HEK293T (cell line): ENCODE measurements around the gene LMTK2.

Experiments
- ARNT ChIP-seq: fragments of 450-650 bp; IDR thresholded peaks from 2 replicates; pipeline ENCODE4 v1.6.1; 2017; ENCODE audit warnings: mild to moderate bottlenecking
- BHLHE40 ChIP-seq: fragments of 450-650 bp; IDR thresholded peaks from 2 replicates; pipeline ENCODE4 v1.6.1; 2016; ENCODE audit warnings: mild to moderate bottlenecking, moderate library complexity, borderline replicate concordance
- ELF4 ChIP-seq: fragments of 450-650 bp; IDR thresholded peaks from 2 replicates; pipeline ENCODE4 v1.6.1; 2017; ENCODE audit warnings: antibody characterized with exemption
- FOXA1 ChIP-seq: fragments of 450-650 bp; IDR thresholded peaks from 2 replicates; pipeline ENCODE4 v1.6.1; 2016; ENCODE audit warnings: mild to moderate bottlenecking
- FOXK2 ChIP-seq: fragments of 450-650 bp; IDR thresholded peaks from 2 replicates; pipeline ENCODE4 v1.6.1; 2016; ENCODE audit warnings: mild to moderate bottlenecking
- FOXM1 ChIP-seq: fragments of 450-650 bp; IDR thresholded peaks from 2 replicates; pipeline ENCODE4 v1.6.1; 2017; ENCODE audit warnings: mild to moderate bottlenecking, borderline replicate concordance
- HDGF ChIP-seq: fragments of 450-650 bp; IDR thresholded peaks from 2 replicates; pipeline ENCODE4 v1.6.1; 2017; ENCODE audit warnings: antibody characterized with exemption, borderline replicate concordance
- SP1 ChIP-seq: fragments of 450-650 bp; IDR thresholded peaks from 2 replicates; pipeline ENCODE4 v1.6.1; 2017
- TARDBP ChIP-seq: fragments of 450-650 bp; IDR thresholded peaks from 2 replicates; pipeline ENCODE4 v1.6.1; 2016
- ZNF384 ChIP-seq: fragments of 450-650 bp; IDR thresholded peaks from 2 replicates; pipeline ENCODE4 v1.6.1; 2016
- TF ChIP-seq, protein P1 (sequence below): fragments of 450-650 bp; IDR thresholded peaks from 2 replicates; pipeline ENCODE4 v1.6.1; 2016

GRCh38 chr7:98174334-98175259, 67.9 kb downstream of the LMTK2 start:
- no peak for TF ChIP-seq ELF4
- TF ChIP-seq FOXM1 = no peak
- TF ChIP-seq ZNF384 = no peak
- TF ChIP-seq FOXA1 = no peak
- TF ChIP-seq BHLHE40 = no peak
- no peak for TF ChIP-seq FOXK2
- TF ChIP-seq SP1 = no peak
- TF ChIP-seq, protein P1, sequence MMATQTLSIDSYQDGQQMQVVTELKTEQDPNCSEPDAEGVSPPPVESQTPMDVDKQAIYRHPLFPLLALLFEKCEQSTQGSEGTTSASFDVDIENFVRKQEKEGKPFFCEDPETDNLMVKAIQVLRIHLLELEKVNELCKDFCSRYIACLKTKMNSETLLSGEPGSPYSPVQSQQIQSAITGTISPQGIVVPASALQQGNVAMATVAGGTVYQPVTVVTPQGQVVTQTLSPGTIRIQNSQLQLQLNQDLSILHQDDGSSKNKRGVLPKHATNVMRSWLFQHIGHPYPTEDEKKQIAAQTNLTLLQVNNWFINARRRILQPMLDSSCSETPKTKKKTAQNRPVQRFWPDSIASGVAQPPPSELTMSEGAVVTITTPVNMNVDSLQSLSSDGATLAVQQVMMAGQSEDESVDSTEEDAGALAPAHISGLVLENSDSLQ = no peak
- TF ChIP-seq TARDBP = no peak
- no peak for TF ChIP-seq HDGF
- TF ChIP-seq ARNT = no peak
